ENCODE results near the gene NHERF2. TPM values are rescaled to one million over a fixed set of nuclear protein-coding genes. Genes with fewer than 3 reads are reported as not detected.

NHERF2 gene
- total RNA-seq, 6 experiments from 2014 or later = 129 to 284 (median 186) TPM

DNA sequence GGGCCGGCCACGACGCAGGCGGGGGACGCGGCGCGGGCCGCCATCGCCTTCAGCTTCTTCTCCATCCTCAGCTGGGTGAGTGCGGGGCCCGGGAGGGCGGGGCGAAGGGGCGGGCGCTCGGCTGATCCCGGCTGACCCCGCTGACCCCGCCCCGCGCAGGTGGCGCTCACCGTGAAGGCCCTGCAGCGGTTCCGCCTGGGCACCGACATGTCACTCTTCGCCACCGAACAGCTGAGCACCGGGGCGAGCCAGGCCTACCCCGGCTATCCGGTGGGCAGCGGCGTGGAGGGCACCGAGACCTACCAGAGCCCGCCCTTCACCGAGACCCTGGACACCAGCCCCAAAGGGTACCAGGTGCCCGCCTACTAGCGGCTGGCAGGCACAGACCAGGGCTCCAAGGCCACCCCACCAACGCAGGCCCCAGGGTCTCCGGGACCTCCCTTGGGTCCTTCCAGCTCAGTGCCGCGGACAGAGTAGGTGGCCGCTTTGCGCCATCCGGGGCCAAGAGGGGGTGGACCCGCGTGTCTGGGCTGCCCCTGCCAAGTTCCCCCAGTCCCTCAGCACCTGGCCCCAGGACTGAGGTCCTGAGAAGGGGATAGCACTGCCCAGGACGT, 33.9 kb upstream of the NHERF2 start:
- Histone ChIP-seq H3K36me3 (peaks cover 0 to 5% (median 0%) of the 10 kb centered on the region in 4 donors), H3K4me1 (peaks cover 0 to 18% (median 3%) of the 10 kb centered on the region in 4 donors), H3K27ac (no peak overlapping the region), H3K9me3 (no peaks in the 10 kb centered on the region), H3K27me3 (peaks cover 0 to 7% of the 10 kb centered on the region in 2 donors), H3K4me3 (no peak overlapping the region)
- TF ChIP-seq POLR2A (IDR thresholded peaks at IDR 0.05) = no peak
- TF ChIP-seq, protein P1, sequence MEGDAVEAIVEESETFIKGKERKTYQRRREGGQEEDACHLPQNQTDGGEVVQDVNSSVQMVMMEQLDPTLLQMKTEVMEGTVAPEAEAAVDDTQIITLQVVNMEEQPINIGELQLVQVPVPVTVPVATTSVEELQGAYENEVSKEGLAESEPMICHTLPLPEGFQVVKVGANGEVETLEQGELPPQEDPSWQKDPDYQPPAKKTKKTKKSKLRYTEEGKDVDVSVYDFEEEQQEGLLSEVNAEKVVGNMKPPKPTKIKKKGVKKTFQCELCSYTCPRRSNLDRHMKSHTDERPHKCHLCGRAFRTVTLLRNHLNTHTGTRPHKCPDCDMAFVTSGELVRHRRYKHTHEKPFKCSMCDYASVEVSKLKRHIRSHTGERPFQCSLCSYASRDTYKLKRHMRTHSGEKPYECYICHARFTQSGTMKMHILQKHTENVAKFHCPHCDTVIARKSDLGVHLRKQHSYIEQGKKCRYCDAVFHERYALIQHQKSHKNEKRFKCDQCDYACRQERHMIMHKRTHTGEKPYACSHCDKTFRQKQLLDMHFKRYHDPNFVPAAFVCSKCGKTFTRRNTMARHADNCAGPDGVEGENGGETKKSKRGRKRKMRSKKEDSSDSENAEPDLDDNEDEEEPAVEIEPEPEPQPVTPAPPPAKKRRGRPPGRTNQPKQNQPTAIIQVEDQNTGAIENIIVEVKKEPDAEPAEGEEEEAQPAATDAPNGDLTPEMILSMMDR (IDR thresholded peaks at IDR 0.05) = no peak
- DNase-seq (peak in 1 of 3 donors; percentile 53), ATAC-seq (no peak)
- 93% methylated on average over 3 of the region's 50 CpGs for WGBS (ENCODE audit: insufficient coverage, low coverage, low lambda C conversion rate, missing lambda C conversion rate)
- intact Hi-C loops (cut with DNase I) = no loop called here

DNA sequence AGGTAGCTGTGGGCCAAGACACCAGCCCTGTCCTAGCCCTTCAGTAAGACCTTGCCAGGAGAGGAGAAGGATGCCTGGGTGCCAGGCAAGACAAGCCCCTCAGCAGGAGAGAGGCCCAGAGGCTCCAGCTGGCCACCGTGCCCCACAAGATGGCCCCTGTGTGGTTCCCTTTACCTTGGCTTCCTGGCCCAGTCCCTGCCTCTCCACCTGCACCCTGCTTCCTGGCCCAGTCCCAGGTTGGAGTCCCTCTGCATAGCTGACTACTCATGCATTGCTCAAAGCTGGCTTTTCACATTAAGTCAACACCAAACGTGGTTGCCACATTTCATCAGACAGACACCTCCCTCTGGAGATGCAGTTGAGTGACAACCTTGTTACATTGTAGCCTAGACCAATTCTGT, 33.0 kb upstream of the NHERF2 start:
- Histone ChIP-seq H3K27me3 (peaks cover 0 to 7% of the 10 kb centered on the region in 2 donors), H3K9me3 (no peaks in the 10 kb centered on the region), H3K4me3 (no peak overlapping the region), H3K36me3 (peaks cover 0 to 14% (median 3%) of the 10 kb centered on the region in 4 donors), H3K4me1 (peaks cover 0 to 18% (median 3%) of the 10 kb centered on the region in 4 donors), H3K27ac (no peak overlapping the region)
- ATAC-seq (peak; percentile 29 to 64 (median 55)), DNase-seq (peak; percentile 80 to 82 (median 81))
- TF ChIP-seq, protein P1 (IDR thresholded peaks at IDR 0.05) = no peak
- no peak for TF ChIP-seq POLR2A (IDR thresholded peaks at IDR 0.05)
- WGBS (ENCODE audit: insufficient coverage, low coverage, low lambda C conversion rate, missing lambda C conversion rate) = 8% methylated on average over 1 of the region's 2 CpGs
- intact Hi-C loops (cut with DNase I) = no loop called here

DNA sequence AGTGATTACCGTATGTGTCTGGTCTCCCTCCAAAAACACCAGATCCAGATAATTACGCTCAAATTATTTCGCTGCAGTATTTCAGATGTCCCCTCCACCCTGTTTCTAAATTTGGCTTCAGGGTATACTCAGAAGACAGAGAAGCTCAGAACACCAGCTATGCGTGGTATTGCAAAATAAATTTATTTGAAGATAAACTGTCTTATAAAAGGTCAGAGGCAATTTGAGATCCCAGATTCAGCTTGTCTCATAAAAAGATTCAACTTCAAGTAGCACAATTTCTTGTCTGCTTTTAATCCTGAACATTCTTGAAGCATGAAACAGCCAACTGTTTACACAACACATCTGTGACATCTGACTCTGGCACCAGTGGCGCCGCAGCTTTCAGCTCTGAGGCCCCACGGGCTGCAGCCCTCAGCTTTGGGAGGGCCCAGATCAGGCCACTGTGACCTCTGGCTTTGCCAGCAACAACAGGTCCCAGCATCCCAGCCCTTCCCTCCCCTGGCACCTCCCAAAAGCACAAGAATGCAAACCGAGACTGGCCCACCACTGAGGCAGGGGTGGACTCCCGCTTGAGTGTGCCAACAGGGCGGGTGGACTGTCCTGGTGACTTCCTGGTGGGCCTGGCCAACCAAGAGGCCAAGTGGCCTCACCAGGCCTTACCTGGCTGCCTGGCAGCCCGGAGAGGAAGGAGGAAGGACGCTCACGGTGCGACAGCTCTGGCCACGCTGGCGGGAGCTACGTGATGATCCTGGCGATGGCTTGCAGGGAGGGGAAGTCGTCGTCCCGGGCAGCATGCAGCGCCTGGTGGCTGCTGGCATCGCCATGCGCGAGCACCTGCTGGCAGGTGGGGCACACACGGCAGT, 29.0 kb upstream of the NHERF2 start:
- ATAC-seq (no peak), DNase-seq (no peak)
- 78% methylated on average over 6 of the region's 26 CpGs for WGBS (ENCODE audit: insufficient coverage, low coverage, low lambda C conversion rate, missing lambda C conversion rate)
- peaks cover 8 to 50% (median 21%) of the 10 kb centered on the region in 4 donors for H3K36me3 ChIP-seq
- intact Hi-C loops (cut with DNase I) = no loop called here
- H3K4me3 ChIP-seq = no peak overlapping the region
- no peaks in the 10 kb centered on the region for H3K27me3 ChIP-seq
- no peak overlapping the region for H3K27ac ChIP-seq
- H3K4me1 ChIP-seq = peaks cover 0 to 8% (median 0%) of the 10 kb centered on the region in 4 donors
- H3K9me3 ChIP-seq = no peaks in the 10 kb centered on the region
- TF ChIP-seq POLR2A (IDR thresholded peaks at IDR 0.05) = no peak
- TF ChIP-seq, protein P1 (IDR thresholded peaks at IDR 0.05) = no peak

DNA sequence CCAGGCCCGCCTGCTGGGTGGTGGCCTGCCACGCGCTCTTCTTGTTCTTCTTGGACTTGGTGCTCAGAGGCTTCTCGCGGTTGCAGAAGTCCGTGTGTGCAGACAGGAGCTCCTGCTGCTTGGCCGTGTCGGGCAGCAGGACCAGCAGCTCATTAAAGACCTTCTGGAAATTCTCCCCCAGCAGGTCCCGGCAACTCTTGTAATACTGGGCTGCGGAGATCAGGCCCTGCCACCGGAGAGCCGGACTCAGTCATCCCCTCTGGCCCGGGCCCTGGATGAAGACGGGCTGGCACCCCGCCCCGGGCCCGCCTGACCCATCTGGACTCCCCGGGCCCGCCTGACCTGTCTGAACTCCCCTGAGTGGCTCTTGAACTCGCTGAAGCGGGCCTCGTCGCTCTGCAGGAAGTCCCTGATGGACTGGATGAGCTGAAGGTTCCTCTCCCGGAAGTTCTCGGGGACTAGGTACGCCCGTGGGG, 28.3 kb upstream of the NHERF2 start:
- H3K4me1 ChIP-seq = peaks cover 0 to 8% (median 0%) of the 10 kb centered on the region in 4 donors
- ATAC-seq (no peak), DNase-seq (no peak)
- no peaks in the 10 kb centered on the region for H3K9me3 ChIP-seq
- intact Hi-C loops (cut with DNase I) = no loop called here
- H3K27me3 ChIP-seq = no peaks in the 10 kb centered on the region
- H3K4me3 ChIP-seq = no peak overlapping the region
- peaks cover 8 to 56% (median 24%) of the 10 kb centered on the region in 4 donors for H3K36me3 ChIP-seq
- no CpG with 5 or more reads among the region's 27 CpGs for WGBS (ENCODE audit: insufficient coverage, low coverage, low lambda C conversion rate, missing lambda C conversion rate)
- TF ChIP-seq, protein P1 (IDR thresholded peaks at IDR 0.05) = no peak
- TF ChIP-seq POLR2A (IDR thresholded peaks at IDR 0.05) = no peak
- no peak overlapping the region for H3K27ac ChIP-seq
